ENCODE data around the gene FOXN1.
"Not testable (repeated sequence)": the region's sequence is repeated elsewhere in the genome, so short reads cannot be mapped to it uniquely, and the experiment has no call there.

Gene FOXN1, protein sequence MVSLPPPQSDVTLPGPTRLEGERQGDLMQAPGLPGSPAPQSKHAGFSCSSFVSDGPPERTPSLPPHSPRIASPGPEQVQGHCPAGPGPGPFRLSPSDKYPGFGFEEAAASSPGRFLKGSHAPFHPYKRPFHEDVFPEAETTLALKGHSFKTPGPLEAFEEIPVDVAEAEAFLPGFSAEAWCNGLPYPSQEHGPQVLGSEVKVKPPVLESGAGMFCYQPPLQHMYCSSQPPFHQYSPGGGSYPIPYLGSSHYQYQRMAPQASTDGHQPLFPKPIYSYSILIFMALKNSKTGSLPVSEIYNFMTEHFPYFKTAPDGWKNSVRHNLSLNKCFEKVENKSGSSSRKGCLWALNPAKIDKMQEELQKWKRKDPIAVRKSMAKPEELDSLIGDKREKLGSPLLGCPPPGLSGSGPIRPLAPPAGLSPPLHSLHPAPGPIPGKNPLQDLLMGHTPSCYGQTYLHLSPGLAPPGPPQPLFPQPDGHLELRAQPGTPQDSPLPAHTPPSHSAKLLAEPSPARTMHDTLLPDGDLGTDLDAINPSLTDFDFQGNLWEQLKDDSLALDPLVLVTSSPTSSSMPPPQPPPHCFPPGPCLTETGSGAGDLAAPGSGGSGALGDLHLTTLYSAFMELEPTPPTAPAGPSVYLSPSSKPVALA

DNA sequence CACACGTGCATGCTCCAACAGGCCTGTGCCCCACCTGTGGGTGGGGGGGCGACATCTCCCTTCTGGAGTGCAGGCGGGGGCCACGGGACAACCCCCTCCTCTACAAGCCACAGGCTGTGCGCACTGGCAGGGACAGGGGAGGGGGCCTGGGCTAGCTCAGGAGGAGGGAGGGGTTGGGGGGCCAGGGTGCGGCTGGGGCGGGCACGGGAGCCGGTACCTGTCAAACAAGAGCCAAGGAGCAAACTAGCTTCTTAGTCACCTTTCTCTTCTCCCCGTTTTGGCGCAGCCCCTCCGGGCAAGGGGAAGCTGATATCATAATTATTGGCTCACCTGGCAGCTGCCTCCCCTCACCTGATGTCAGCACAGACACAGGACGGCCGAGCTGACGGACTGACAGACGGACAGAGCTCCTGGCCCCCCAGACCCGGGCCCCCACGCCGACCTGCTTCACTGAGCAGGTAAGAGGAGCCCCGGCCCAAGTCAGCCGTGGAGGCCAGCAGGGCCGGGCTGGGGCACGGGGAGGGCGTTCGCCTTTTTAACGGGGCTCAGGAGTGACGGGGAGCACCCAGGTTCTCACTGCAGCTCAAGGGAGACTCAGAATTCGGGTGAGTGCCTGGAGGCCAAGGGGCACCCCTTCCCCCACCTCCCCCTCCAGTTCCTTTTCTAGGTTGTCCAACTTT is at the start of gene FOXN1:
TSS of gene FOXN1 (plus strand) at position 363 of the 680 bp plus-strand sequence. CDS start 17,622 bp downstream, outside the sequence.
- no peak for DNase-seq (ENCODE audit: low read depth)

DNA sequence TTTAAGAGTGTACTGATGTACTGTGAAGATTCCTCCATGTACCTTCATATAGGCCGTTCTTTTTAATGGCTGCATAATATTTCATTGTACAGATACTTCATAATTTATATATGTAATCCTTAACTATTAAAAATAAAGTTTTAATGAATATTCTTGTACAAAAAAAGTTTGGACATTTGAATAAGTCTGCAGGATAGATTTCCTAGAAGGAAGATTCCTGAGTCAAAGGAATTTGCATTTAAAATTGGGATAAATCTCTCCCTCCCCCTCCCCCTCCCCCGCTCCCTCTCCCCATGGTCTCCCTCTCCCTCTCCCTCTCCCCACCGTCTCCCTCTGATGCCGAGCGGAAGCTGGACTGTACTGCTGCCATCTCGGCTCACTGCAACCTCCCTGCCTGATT is 48.3 kb upstream of the FOXN1 start:
- DNase-seq (ENCODE audit: low read depth): no peak

DNA sequence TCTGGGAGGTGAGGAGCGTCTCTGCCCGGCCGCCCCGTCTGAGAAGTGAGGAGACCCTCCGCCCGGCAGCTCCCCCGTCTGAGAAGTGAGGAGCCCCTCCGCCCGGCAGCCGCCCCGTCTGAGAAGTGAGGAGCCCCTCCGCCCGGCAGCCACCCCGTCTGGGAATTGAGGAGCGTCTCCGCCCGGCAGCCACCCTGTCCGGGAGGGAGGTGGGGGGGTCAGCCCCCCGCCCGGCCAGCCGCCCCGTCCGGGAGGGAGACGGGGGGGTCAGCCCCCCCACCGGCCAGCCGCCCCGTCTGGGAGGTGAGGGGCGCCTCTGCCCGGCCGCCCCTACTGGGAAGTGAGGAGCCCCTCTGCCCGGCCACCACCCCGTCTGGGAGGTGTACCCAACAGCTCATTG is 47.3 kb upstream of the FOXN1 start:
- DNase-seq (ENCODE audit: low read depth): not testable (repeated sequence)

DNA sequence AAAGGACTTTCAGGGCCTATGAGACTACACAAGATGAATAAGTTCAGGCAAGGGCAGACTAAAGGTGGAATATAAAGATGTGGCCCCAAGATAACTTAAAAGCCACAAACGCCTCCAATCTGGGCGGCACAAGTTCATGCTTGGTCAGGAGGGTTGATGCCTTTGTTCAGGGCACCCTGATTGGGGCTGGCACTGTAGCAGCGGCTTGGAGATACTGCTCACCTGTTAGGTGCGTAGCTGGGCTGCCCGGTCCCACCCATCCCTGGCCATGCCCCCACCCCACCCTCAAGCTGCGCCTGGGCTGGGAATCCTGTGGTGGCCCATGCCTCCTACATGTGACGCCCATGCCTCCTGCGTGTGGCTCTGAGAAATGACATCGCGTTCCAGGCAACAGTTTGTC is 45.2 kb upstream of the FOXN1 start:
- no peak for DNase-seq (ENCODE audit: low read depth)

DNA sequence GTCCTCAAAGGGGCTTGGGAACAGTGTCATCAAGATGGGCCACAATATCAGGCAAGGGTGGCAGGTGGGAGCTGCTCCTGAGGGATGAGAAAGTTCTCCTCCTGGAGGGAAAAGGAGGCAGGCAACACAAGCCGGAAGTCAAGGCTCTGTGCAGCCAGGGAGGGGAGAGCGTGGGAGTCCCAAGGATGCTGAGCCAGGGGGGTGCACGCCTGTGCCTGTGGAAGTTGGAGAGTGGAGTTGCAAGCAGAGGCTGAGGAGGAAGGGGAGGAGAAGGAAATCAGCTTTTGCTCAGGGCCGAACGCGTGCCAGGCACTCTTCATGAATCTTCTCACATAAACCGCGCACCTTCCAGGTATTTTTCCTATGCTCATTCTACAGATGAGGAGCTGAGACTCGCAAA is 40.1 kb upstream of the FOXN1 start:
- DNase-seq (ENCODE audit: low read depth): no peak

DNA sequence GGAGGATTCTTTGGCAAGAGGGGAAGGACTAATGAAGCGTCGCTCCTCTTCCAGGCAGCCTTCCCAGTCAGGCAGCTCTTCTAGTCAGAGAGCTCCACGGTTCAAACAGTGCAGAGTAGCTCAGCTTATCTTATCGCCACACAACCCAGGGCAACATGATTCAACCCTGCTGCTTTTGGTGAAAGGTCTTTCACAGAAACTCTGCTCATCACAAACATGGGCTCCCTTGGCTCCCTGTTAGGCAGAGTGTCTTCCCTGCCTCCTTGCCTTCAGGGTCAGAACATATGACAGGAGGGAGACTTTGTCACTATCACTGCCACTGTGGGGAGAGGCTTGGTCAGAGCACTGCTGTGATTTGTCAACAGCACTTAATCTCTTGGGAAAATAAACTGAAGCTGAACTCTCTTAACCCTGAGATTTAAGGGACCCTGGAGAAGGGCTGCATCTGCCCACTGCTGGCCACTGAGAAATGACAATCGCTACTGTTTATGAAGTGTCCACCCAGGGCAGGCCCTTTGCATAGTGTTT is 39.6 kb upstream of the FOXN1 start:
- DNase-seq (ENCODE audit: low read depth): no peak

DNA sequence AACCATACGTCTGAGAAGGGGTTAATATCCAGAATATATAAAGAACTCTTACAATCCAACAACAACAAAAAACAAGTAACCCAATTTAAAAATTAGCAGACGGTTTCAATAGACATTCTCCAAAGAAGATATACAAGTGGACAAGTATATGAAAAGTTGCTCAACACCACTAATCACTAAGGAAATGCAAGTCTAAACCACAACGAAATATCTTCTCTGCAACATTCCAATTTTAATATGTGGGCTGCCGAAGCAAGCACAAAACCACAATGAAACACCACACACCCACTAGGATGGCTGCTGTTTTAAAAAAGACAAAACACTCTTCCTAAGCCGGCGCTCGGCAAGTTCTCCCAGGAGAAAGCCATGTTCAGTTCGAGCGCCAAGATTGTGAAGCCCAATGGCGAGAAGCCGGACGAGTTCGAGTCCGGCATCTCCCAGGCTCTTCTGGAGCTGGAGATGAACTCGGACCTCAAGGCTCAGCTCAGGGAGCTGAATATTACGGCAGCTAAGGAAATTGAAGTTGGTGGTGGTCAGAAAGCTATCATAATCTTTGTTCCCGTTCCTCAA is 38.6 kb upstream of the FOXN1 start:
- DNase-seq (ENCODE audit: low read depth): no peak

DNA sequence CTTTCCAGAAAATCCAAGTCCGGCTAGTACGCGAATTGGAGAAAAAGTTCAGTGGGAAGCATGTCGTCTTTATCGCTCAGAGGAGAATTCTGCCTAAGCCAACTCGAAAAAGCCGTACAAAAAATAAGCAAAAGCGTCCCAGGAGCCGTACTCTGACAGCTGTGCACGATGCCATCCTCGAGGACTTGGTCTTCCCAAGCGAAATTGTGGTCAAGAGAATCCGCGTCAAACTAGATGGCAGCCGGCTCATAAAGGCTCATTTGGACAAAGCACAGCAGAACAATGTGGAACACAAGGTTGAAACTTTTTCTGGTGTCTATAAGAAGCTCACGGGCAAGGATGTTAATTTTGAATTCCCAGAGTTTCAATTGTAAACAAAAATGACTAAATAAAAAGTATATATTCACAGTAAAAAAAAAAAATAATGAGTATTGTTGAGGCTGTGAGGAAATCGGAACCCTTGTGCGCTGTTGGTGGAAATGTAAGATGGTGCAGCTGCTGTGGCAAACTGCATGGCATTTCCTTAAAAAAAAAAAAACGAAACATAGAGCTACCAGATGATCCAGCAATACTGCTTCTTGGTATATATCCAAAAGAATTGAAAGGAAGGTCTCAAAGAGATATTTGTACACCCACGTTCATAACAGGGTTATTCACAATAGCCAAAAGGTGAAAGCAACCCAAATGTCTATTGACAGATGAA is 38.0 kb upstream of the FOXN1 start:
- not testable (repeated sequence) for DNase-seq (ENCODE audit: low read depth)

DNA sequence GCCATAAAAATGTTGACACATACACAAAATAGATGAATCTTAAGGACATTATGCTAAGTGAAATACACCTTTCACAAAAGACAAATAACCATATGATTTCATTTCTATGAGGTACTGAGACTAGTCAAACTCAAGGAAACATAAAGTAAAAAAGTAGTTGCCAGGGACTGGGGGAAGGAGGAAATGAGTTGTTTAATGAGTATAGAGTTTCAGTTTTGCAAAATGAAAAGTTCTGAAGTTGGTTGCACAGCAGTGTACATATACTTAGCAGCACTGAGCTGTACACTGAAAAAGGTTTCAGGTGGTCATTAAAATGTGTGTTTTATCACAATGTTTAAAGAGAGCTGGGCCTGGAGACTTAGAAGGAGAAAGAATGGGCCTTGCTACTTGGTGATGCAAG is 37.4 kb upstream of the FOXN1 start:
- DNase-seq (ENCODE audit: low read depth): no peak

DNA sequence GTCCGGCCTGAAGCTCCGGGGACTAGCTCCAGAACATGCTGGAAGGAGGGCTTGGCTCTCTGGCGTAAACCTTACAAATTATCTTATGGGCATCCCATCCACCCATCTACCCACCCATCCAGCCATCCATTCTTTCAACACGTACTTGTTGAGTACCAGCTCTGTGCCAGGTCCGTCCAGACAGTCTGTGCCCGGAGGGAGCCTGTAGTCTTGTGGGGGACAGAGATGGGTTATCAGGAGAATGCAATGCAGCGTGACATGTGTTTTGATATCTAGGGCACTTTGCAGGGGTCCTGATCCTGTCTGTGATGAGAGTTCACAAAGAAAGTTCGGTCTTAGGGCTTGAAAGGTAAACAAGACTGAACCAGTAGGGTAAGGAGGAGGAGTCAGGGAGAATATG is 36.8 kb upstream of the FOXN1 start:
- DNase-seq (ENCODE audit: low read depth): no peak

DNA sequence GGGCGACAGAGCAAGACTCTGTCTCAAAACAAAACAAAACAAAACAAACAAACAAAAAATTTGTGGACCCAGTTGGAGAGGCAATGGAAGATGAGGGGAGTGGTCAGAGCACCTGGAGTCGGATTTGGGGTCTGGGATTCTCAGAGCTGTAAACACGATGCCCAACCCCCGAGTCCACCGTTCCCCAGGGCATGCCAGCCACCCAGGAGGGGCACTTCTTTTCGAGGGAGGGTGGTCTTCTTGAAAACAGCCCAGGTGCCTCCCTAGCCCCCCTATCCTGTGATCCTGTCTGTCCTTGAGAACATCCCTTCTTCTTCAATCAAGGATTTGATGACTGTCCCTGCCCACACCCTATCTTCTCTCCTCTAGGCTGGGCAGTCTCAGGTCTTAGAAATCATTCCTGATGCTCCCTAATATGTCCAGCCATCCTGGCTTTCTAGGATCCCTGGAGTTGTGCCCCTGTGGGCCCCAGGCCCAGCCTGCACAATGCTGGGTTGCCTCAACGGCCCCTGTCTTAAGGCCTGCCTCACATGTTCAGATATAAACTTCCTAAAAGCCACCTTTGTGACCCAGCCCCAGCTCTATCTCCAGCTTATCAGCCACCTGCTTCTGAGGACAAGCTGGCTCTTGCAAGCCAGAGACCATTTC is 35.8 kb upstream of the FOXN1 start:
- DNase-seq (ENCODE audit: low read depth): no peak

DNA sequence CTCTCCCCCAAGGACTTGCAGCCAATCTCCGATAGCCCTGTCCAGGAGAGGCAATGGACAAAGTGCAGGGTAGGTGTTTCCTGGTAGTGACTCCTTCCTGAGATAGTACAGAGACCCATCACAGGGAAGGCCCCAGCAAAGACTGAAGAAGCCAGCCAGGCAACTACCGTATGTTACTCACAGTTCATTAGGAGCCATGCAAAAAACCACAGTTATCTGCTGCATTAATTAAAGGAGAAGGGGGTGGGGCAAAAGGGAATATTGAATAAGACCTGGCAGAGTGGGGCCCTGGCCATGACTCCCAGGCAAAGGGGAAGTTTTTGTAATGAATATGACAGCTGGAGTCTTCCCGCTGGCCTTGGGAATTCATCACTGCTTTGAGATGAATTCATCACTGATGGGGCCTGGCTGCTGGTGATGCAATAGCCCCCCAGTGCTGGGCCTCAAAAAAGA is 35.2 kb upstream of the FOXN1 start:
- no peak for DNase-seq (ENCODE audit: low read depth)

DNA sequence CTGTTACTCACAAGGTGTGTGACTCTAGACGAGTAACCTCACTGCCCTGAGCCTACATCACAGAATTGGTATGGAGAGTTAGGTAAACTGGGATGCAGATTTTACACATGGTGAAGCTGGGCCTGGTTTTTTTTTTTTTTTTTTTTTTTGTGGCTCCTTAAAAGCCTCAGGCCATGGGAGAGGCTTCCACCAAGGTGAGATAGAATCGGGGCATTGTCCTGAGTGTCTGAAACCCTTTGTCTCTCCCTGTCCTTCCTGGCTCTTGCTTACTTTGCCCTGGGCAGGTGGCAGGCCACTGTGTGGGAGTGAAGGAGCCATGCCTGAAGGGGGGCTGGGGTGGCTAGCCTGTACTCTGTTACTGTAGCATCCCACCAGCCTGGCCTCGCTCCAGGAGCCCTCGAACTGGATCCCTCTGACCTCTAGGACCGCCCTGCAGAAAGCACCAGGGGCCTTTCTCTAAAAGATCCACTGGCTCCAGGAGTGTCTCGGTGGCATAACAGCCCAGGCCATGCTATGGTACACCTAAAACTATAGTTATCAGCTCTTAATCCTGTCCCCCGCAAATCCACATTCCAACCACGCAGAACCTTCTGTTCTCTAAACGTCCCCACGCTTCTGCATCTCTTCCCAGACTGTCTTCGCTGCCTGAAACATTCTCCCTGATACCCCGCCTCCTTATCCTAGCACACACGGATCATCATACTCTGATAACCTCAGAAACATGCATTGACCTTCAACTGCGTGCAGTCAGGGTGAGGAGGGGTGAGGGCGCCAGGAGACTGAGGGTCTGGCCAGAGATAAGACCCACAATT is 34.4 kb upstream of the FOXN1 start:
- no peak for DNase-seq (ENCODE audit: low read depth)

DNA sequence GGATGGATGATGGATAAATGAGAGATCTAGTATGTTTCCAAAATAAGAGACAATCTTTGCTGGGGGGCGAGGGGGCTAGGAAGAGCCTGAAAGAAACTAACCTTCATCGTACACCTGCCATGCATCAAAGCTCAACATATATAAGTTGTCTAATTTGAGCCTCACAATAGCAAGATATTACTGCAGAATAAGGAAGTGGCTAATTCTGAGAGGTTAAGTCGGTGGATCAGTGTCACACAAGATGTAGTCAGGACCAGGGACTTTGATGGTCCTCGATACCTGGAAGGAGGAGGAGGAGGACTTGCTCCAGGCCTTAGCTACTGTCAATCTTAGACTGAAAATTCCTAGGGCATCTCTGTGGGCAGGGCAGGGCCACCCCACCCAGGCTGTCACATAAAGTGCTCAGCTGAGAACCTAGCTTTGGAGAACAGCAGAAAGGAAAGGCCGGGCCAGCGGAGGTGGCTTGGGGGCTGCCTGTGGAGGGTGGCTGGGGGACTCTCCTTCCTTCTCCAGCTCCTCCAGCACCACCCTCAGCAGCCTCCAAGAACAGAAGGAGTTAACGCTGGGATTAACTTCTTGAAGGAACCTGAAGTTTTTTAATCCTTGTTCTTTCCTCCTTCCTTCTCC is 33.2 kb upstream of the FOXN1 start:
- no peak for DNase-seq (ENCODE audit: low read depth)

DNA sequence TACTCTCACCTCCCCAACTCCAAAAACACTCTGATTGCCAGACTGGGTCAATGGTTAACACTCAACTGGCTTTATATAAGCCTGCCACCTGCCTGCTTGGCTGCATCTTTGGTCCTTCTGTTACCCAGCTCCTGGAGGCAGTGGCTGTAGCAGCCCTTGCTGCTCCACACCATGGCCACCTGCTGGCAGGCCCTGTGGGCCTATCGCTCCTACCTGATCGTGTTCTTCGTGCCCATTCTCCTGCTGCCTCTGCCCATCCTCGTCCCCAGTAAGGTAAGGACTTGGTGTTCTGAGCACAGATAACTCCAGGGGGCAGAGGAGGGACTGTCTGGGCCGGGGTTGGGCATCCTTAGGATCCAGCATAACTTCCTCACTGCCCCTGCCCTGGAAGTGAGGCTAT is 32.6 kb upstream of the FOXN1 start, which contains the start of gene SLC13A2:
TSS of gene SLC13A2 (plus strand) at position 103 of the 400 bp plus-strand sequence. CDS start at position 172, 69 bp downstream.
- DNase-seq (ENCODE audit: low read depth): no peak

DNA sequence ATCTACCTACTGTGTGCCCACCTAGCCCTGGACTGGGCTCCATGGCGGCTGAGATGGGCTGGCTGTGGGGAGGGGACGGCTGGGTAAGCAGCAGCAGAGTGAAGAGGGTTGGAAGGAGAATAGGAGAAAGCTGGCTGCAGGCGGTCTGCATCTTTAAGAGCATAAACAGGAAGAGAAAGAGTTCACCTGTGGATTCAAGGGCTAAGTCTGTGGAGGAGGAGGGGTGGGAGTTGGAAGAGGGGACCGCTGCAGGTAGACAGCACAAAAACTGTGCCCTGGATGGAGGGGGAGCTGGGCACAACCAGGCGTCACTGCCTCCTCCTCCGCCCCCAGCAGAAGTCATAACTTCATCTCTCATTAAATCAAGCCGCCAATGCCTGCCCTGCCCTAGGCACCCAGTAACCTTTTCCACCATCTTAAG is 32.0 kb upstream of the FOXN1 start:
- no peak for DNase-seq (ENCODE audit: low read depth)

DNA sequence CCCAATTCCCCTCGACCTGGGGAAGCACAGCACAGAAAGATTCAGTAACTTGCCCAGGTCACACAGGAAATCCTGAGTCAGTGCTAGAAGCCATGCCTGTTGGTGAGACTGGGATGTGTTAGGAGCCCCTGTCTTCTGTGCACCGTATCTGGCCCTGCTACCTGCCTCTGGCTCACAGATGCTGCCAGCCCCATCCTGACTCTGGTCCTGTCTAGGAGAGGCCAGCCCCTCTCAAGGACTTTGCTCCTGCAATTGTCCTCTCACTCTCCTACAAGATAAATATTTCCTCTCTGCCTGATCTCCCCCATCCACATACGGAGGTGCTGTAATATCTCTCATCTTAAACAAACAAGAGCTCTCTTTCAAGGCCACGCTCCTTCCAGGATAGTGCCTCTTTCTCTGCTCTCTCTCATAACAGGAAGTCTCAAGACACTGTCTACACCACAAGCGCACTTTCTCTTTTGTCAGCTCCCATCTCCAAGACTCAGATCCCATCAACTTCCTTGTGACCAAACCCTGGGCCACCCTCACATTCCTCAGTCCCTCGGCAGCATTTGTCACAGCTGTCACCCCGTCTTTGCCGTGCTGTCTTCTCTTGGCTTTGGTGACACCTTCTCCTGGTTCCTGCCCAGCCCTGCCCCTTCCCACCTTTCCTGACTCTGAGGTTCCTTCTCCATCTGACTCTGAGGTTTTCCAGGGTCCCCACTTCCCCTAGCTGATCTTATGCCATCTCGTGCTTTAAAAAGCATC is 30.8 kb upstream of the FOXN1 start:
- no peak for DNase-seq (ENCODE audit: low read depth)

DNA sequence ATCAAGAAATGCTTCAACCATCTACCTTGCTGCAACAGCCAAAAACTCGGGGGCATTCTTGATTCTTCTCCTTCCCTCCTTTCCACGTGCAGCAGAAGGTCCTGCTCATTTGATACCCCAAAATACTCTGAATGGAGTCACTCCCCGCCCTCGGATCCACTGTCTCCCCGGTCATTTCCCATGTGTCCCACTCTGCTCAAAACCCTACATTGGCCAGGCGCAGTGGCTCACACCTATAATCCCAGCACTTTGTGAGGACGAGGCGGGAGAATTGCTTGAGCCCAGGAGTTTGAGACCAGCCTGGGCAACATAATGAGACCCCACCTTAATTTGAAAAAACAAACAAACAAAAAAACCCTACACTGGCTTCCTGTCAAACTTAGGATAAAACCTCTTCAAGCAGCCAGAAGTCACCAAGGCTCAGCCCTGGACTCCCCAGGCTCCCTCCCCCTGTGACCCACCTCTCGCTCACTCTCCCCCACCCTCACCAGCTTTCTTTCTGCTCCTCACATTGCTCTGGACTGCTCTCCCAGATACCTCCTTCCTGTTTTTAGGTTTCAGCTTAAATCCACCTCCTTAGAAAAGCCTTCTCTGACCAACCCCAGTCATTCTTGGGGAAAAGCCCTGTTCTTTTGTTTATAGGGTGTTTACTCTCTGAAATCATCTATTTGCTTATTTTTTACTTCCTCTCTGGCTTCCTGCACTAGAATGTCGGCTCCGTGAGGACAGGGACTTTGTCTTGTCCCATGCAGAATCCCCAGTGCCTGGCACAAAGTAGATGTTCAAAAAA is 29.9 kb upstream of the FOXN1 start:
- no peak for DNase-seq (ENCODE audit: low read depth)
